Neuronal stem cell (in vitro differentiated cells): ENCODE data around the gene GTF2F1.
"Not testable (repeated sequence)": the region's sequence is repeated elsewhere in the genome, so short reads cannot be mapped to it uniquely, and the experiment has no call there.

Experiments
- DNase-seq: peaks from one replicate; pipeline ENCODE4 v3.0.0-alpha.2; 2013; ENCODE audit warnings: low spot score
- H2AFZ ChIP-seq: one replicate; pipeline ENCODE4 v1.6.1; 2013; ENCODE audit warnings: mild to moderate bottlenecking, low read length, inconsistent platforms
- H2AK5ac ChIP-seq: 2 replicates; pipeline ENCODE4 v1.6.1; 2013; ENCODE audit warnings: low read depth, mild to moderate bottlenecking, inconsistent platforms, low read length, moderate library complexity, mixed read lengths
- H2BK120ac ChIP-seq: 2 replicates; pipeline ENCODE4 v1.6.1; 2013; ENCODE audit warnings: low read depth, mild to moderate bottlenecking, inconsistent platforms, low read length, moderate library complexity, mixed read lengths
- H2BK12ac ChIP-seq: one replicate; pipeline ENCODE4 v1.6.1; 2013; ENCODE audit warnings: low read length, inconsistent platforms
- H2BK15ac ChIP-seq: 2 replicates; pipeline ENCODE4 v1.6.1; 2013; ENCODE audit warnings: mild to moderate bottlenecking, low read length, inconsistent platforms, mixed read lengths
- H2BK5ac ChIP-seq: one replicate; pipeline ENCODE4 v1.6.1; 2013; ENCODE audit warnings: inconsistent platforms, mild to moderate bottlenecking, low read length, moderate library complexity
- H3K14ac ChIP-seq: one replicate; pipeline ENCODE4 v1.6.1; 2013; ENCODE audit warnings: low read length, inconsistent platforms
- H3K18ac ChIP-seq: 2 replicates; pipeline ENCODE4 v1.6.1; 2013; ENCODE audit warnings: low read length, inconsistent platforms
- H3K23ac ChIP-seq: 2 replicates; pipeline ENCODE4 v1.6.1; 2013; ENCODE audit warnings: low read depth, mild to moderate bottlenecking, mixed read lengths, low read length, inconsistent platforms; ENCODE audit not compliant: poor library complexity
- H3K27ac ChIP-seq: replicated peaks from 3 replicates; pipeline ENCODE4 v1.5.1; 2013; ENCODE audit warnings: low read length, inconsistent platforms
- H3K27me3 ChIP-seq, 3 experiments: 2 replicates each; pipeline ENCODE4 v1.6.1; 2013; ENCODE audit warnings: low read length in 3 of 3, mild to moderate bottlenecking in 2 of 3, inconsistent platforms in 1 of 3, low read depth in 1 of 3, mixed read lengths in 1 of 3, moderate library complexity in 1 of 3; ENCODE audit not compliant: control insufficient read depth in 3 of 3, insufficient read depth in 3 of 3
- H3K36me3 ChIP-seq, 2 donors: replicated peaks in 1 of 2; 2 replicates each; pipeline ENCODE4 v1.6.1; 2013; ENCODE audit warnings: low read length in 2 of 2; ENCODE audit not compliant: control insufficient read depth in 2 of 2, insufficient read depth in 2 of 2
- H3K4ac ChIP-seq: 2 replicates; pipeline ENCODE4 v1.6.1; 2013; ENCODE audit warnings: inconsistent platforms, mild to moderate bottlenecking, low read length, moderate library complexity
- H3K4me1 ChIP-seq, 2 donors: 1 replicate in 1 of 2; 2 replicates in 1 of 2; pipeline ENCODE4 v1.6.1; 2013; ENCODE audit warnings: low read length in 2 of 2, low read depth in 1 of 2; ENCODE audit not compliant: control insufficient read depth in 2 of 2, insufficient read depth in 1 of 2
- H3K4me2 ChIP-seq: one replicate; pipeline ENCODE4 v1.6.1; 2013; ENCODE audit warnings: mild to moderate bottlenecking, low read length, inconsistent platforms; ENCODE audit not compliant: insufficient read depth, poor library complexity, severe bottlenecking
- H3K4me3 ChIP-seq, 2 donors: 2 replicates each; pipeline ENCODE4 v1.5.1; 2013; ENCODE audit warnings: low read length in 2 of 2, mild to moderate bottlenecking in 2 of 2, inconsistent platforms in 1 of 2, moderate library complexity in 1 of 2
- H3K79me1 ChIP-seq: one replicate; pipeline ENCODE4 v1.6.1; 2013; ENCODE audit warnings: low read depth, mild to moderate bottlenecking, inconsistent platforms, low read length, moderate library complexity
- H3K9ac ChIP-seq: one replicate; pipeline ENCODE4 v1.6.1; 2013; ENCODE audit warnings: mild to moderate bottlenecking, low read depth, low read length, inconsistent platforms; ENCODE audit not compliant: poor library complexity
- H3K9me3 ChIP-seq, 2 donors: replicated peaks in 1 of 2; 2 replicates each; pipeline versions ENCODE3 to v1.6.1; 2013; ENCODE audit warnings: low read length in 2 of 2, mild to moderate bottlenecking in 2 of 2, inconsistent platforms in 1 of 2, low read depth in 1 of 2, mixed read lengths in 1 of 2, moderate library complexity in 1 of 2; ENCODE audit not compliant: control insufficient read depth in 2 of 2, insufficient read depth in 1 of 2
- H4K8ac ChIP-seq: one replicate; pipeline ENCODE4 v1.6.1; 2013; ENCODE audit warnings: low read depth, mild to moderate bottlenecking, inconsistent platforms, low read length, moderate library complexity
- H4K91ac ChIP-seq: one replicate; pipeline ENCODE4 v1.6.1; 2013; ENCODE audit warnings: low read length, low read depth, mild to moderate bottlenecking, inconsistent platforms; ENCODE audit not compliant: poor library complexity
- WGBS, 2 donors: extraction: QIAGEN DNeasy Blood & Tissue Kit; methylation state at CpG; one replicate each; pipeline ENCODE4 v1.1.7; 2013; ENCODE audit warnings: missing lambda C conversion rate in 2 of 2, mixed read lengths in 1 of 2; ENCODE audit not compliant: insufficient read length in 2 of 2, insufficient replicate concordance in 1 of 2; ENCODE audit errors: extremely low coverage in 2 of 2; 5-methylcytosine and 5-hydroxymethylcytosine counted together

GTF2F1 gene

GRCh38 chr19:6360857-6361216, 32.1 kb downstream of the GTF2F1 start:
- H3K36me3 ChIP-seq: peaks cover 8 to 23% of the 10 kb centered on the region in 2 donors
- peak overlapping the region; percentile 44 for H3K18ac ChIP-seq
- peak overlapping the region; percentile 98 for H2AFZ ChIP-seq
- H3K4ac ChIP-seq, H3K9me3 ChIP-seq, H3K9ac ChIP-seq, H3K79me1 ChIP-seq, H3K4me1 ChIP-seq, H4K91ac ChIP-seq, H3K27ac ChIP-seq, H3K14ac ChIP-seq, H3K23ac ChIP-seq, DNase-seq, H2BK120ac ChIP-seq, H4K8ac ChIP-seq, H2BK5ac ChIP-seq, H3K27me3 ChIP-seq, H3K4me2 ChIP-seq, H2BK12ac ChIP-seq, H2AK5ac ChIP-seq, H2BK15ac ChIP-seq: not testable (repeated sequence)
- peak overlapping the region; percentile 69 to 96 for H3K4me3 ChIP-seq
- WGBS, 2 donors: no CpG with 5 or more reads among the region's 10 CpGs

GRCh38 chr19:6360445-6360844, 32.5 kb downstream of the GTF2F1 start:
- not testable (repeated sequence) for DNase-seq, H3K18ac ChIP-seq, H4K91ac ChIP-seq, H3K27me3 ChIP-seq, H3K23ac ChIP-seq, H2BK5ac ChIP-seq, H2BK12ac ChIP-seq, H3K4ac ChIP-seq, H2BK120ac ChIP-seq, H2AK5ac ChIP-seq, H3K4me1 ChIP-seq, H4K8ac ChIP-seq, H3K4me3 ChIP-seq, H3K9ac ChIP-seq, H2AFZ ChIP-seq, H3K79me1 ChIP-seq, H3K14ac ChIP-seq, H3K4me2 ChIP-seq, H3K27ac ChIP-seq, H3K9me3 ChIP-seq, H2BK15ac ChIP-seq
- peaks cover 8 to 19% of the 10 kb centered on the region in 2 donors for H3K36me3 ChIP-seq
- WGBS, 2 donors: no CpG with 5 or more reads among the region's 12 CpGs

GRCh38 chr19:6359568-6360341, 33.2 kb downstream of the GTF2F1 start:
- no CpG with 5 or more reads among the region's 5 CpGs for WGBS, 2 donors
- no peak overlapping the region for H2AFZ ChIP-seq
- H3K23ac ChIP-seq: no peak overlapping the region
- H2BK120ac ChIP-seq: no peak overlapping the region
- H3K27ac ChIP-seq: no peak overlapping the region
- no peaks in the 10 kb centered on the region for H3K9me3 ChIP-seq
- H3K4ac ChIP-seq: no peak overlapping the region
- no peak overlapping the region for H2BK5ac ChIP-seq
- H3K4me3 ChIP-seq: no peak overlapping the region
- no peak overlapping the region for H4K8ac ChIP-seq
- H3K4me1 ChIP-seq: peaks cover 3 to 5% of the 10 kb centered on the region in 2 donors
- peaks cover 5 to 13% of the 10 kb centered on the region in 2 donors for H3K36me3 ChIP-seq
- H2BK15ac ChIP-seq: no peak overlapping the region
- H3K9ac ChIP-seq: no peak overlapping the region
- H3K4me2 ChIP-seq: no peak overlapping the region
- H3K14ac ChIP-seq: no peak overlapping the region
- no peak overlapping the region for H2BK12ac ChIP-seq
- no peak for DNase-seq
- H4K91ac ChIP-seq: no peak overlapping the region
- no peak overlapping the region for H2AK5ac ChIP-seq
- H3K18ac ChIP-seq: no peak overlapping the region
- peaks cover 4% of the 10 kb centered on the region for H3K79me1 ChIP-seq
- no peaks in the 10 kb centered on the region for H3K27me3 ChIP-seq

- Histone ChIP-seq H2BK5ac (no peak overlapping the region), H3K4me3 (no peak overlapping the region), H4K8ac (no peak overlapping the region), H3K4me2 (no peak overlapping the region), H4K91ac (no peak overlapping the region), H3K9me3 (no peaks in the 10 kb centered on the region), H3K36me3 (peaks cover 0 to under 1% of the 10 kb centered on the region in 2 donors), H3K18ac (peak overlapping the region; percentile 58), H3K14ac (no peak overlapping the region), H3K4ac (no peak overlapping the region), H2AFZ (peak overlapping the region; percentile 60), H2BK12ac (no peak overlapping the region), H3K4me1 (peaks cover 3 to 5% of the 10 kb centered on the region in 2 donors), H3K9ac (peak overlapping the region; percentile 67), H2BK15ac (no peak overlapping the region), H2BK120ac (no peak overlapping the region), H3K79me1 (peaks cover 2% of the 10 kb centered on the region), H3K23ac (no peak overlapping the region), H3K27me3 (no peaks in the 10 kb centered on the region), H3K27ac (no peak overlapping the region), H2AK5ac (no peak overlapping the region)
- no peak for DNase-seq
- WGBS, 2 donors: no CpG with 5 or more reads among the region's 9 CpGs
Observed at GRCh38 chr19:6358003-6358402, 35.0 kb downstream of the GTF2F1 start.
